H1 (cell line): ENCODE results near the gene MYRF. TPM values are rescaled to one million over a fixed set of nuclear protein-coding genes. Genes with fewer than 3 reads are reported as not detected.
A peak's percentile ranks its signal among the peaks of the same experiment; 100 is the strongest.

Experiments
- CTCF ChIA-PET: fragments of 300-600 bp; sonication (Branson Sonifier 250); formaldehyde crosslinking; loops from one replicate; lab custom pipeline; 2021; ENCODE audit not compliant: partially characterized antibody; lab: Charles Lee
- POLR2A ChIA-PET: fragments of 300-600 bp; sonication (Branson Sonifier 250); formaldehyde crosslinking; loops from one replicate; lab custom pipeline; 2021; ENCODE audit warnings: inconsistent platforms; ENCODE audit not compliant: partially characterized antibody; lab: Charles Lee
- DNase-seq, 2 experiments: peaks; one replicate each; pipeline versions ENCODE4 v3.0.0 to v3.0.0-alpha.2; 2010 to 2022; ENCODE audit warnings: low spot score in 2 of 2, low read depth in 1 of 2, mixed read lengths in 1 of 2
- FAIRE-seq: peaks from 2 replicates; lab custom pipeline; 2011; peaks lifted over from hg19 to GRCh38; lab: Jason Lieb, UNC
- H2AFZ ChIP-seq: 2 replicates; pipeline ENCODE4 v1.8.1; 2012; ENCODE audit warnings: low read length, inconsistent platforms
- H2AK5ac ChIP-seq: 2 replicates; pipeline ENCODE4 v1.6.1; 2013; ENCODE audit warnings: low read depth, low read length
- H2BK120ac ChIP-seq: replicated peaks from 2 replicates; pipeline ENCODE3; 2013; ENCODE audit warnings: low read depth, low read length, inconsistent platforms
- H2BK12ac ChIP-seq: 2 replicates; pipeline ENCODE4 v1.6.1; 2013; ENCODE audit warnings: low read depth, low read length
- H2BK15ac ChIP-seq: 2 replicates; pipeline ENCODE4 v1.6.1; 2013; ENCODE audit warnings: low read length
- H2BK20ac ChIP-seq: 2 replicates; pipeline ENCODE4 v1.6.1; 2013; ENCODE audit warnings: low read length
- H2BK5ac ChIP-seq: 2 replicates; pipeline ENCODE4 v1.6.1; 2013; ENCODE audit warnings: low read depth, low read length
- H3K14ac ChIP-seq: 2 replicates; pipeline ENCODE4 v1.6.1; 2013; ENCODE audit warnings: inconsistent platforms; ENCODE audit not compliant: insufficient read length
- H3K18ac ChIP-seq: 2 replicates; pipeline ENCODE4 v1.6.1; 2013; ENCODE audit warnings: low read length; ENCODE audit errors: extremely low read depth
- H3K23ac ChIP-seq: 2 replicates; pipeline ENCODE4 v1.6.1; 2013; ENCODE audit warnings: inconsistent platforms; ENCODE audit not compliant: insufficient read length
- H3K23me2 ChIP-seq: 2 replicates; pipeline ENCODE4 v1.6.1; 2013; ENCODE audit warnings: low read depth, low read length
- H3K27ac ChIP-seq: 2 replicates; pipeline ENCODE4 v1.6.1; 2011; ENCODE audit warnings: low read depth, low read length, inconsistent platforms
- H3K27me3 ChIP-seq, 4 experiments: replicated peaks in 1 of 4; 1 replicate in 1 of 4; 2 replicates in 3 of 4; pipeline versions ENCODE4 v1.6.1 to v1.8.1; 2011 to 2013; ENCODE audit warnings: low read length in 3 of 4, mild to moderate bottlenecking in 3 of 4, inconsistent platforms in 2 of 4, mixed read lengths in 2 of 4, moderate library complexity in 1 of 4; ENCODE audit not compliant: control insufficient read depth in 3 of 4, insufficient read depth in 3 of 4; ENCODE audit errors: extremely low read depth in 1 of 4
- H3K36me3 ChIP-seq, 4 experiments: 2 replicates each; pipeline versions ENCODE4 v1.6.1 to v1.8.1; 2011 to 2013; ENCODE audit warnings: mild to moderate bottlenecking in 4 of 4, low read length in 3 of 4, moderate library complexity in 2 of 4, control low read depth in 1 of 4, inconsistent platforms in 1 of 4; ENCODE audit not compliant: insufficient read depth in 4 of 4, control insufficient read depth in 2 of 4
- H3K4ac ChIP-seq: replicated peaks from 2 replicates; pipeline ENCODE3; 2013; ENCODE audit warnings: low read length, low read depth, mixed read lengths, inconsistent platforms; ENCODE audit not compliant: insufficient read length
- H3K4me1 ChIP-seq, 4 experiments: replicated peaks in 1 of 4; 1 replicate in 1 of 4; 2 replicates in 3 of 4; pipeline versions ENCODE4 v1.6.1 to v1.8.1; 2011 to 2013; ENCODE audit warnings: low read length in 3 of 4, inconsistent platforms in 2 of 4, mixed read lengths in 1 of 4; ENCODE audit not compliant: insufficient read depth in 4 of 4, control insufficient read depth in 3 of 4
- H3K4me2 ChIP-seq, 2 experiments: 2 replicates each; pipeline versions ENCODE4 v1.6.1 to v1.8.1; 2011 to 2013; ENCODE audit warnings: low read depth in 2 of 2, low read length in 2 of 2, control low read depth in 1 of 2, inconsistent platforms in 1 of 2, mild to moderate bottlenecking in 1 of 2; ENCODE audit not compliant: insufficient read depth in 1 of 2
- H3K4me3 ChIP-seq, 4 experiments: fragments of 200-600, 300-600 bp in 1 of 4; sonication (generic), shearing (Covaris generic), sonication (Bioruptor Twin) in 1 of 4; 2 replicates each; pipeline versions ENCODE4 v1.5.1 to v1.8.1; 2011 to 2016; ENCODE audit warnings: low read length in 4 of 4, low read depth in 3 of 4, control low read depth in 2 of 4, inconsistent platforms in 2 of 4, mild to moderate bottlenecking in 2 of 4, mixed read lengths in 1 of 4, moderate library complexity in 1 of 4; ENCODE audit not compliant: insufficient read depth in 2 of 4; ENCODE audit errors: extremely low read depth in 1 of 4
- H3K56ac ChIP-seq: replicated peaks from 2 replicates; pipeline ENCODE3; 2013; ENCODE audit warnings: low read depth, mild to moderate bottlenecking, mixed read lengths, low read length, inconsistent platforms; ENCODE audit not compliant: insufficient read length
- H3K79me1 ChIP-seq: 2 replicates; pipeline ENCODE4 v1.6.1; 2013; ENCODE audit warnings: low read depth, low read length, control low read depth
- H3K79me2 ChIP-seq, 2 experiments: 2 replicates each; pipeline versions ENCODE4 v1.6.1 to v1.8.1; 2012 to 2013; ENCODE audit warnings: low read length in 2 of 2, mild to moderate bottlenecking in 2 of 2, inconsistent platforms in 1 of 2; ENCODE audit not compliant: insufficient read depth in 2 of 2, control insufficient read depth in 1 of 2
- H3K9ac ChIP-seq, 4 experiments: replicated peaks in 1 of 4; 1 replicate in 1 of 4; 2 replicates in 3 of 4; pipeline versions ENCODE4 v1.6.1 to v1.8.1; 2011 to 2013; ENCODE audit warnings: low read depth in 3 of 4, low read length in 3 of 4, control low read depth in 2 of 4, mild to moderate bottlenecking in 2 of 4, moderate library complexity in 2 of 4, inconsistent platforms in 1 of 4; ENCODE audit errors: extremely low read depth in 1 of 4
- H3K9me3 ChIP-seq, 2 experiments: 2 replicates each; pipeline versions ENCODE4 v1.6.1 to v1.8.1; 2012 to 2013; ENCODE audit warnings: mild to moderate bottlenecking in 2 of 2, moderate library complexity in 2 of 2, control low read depth in 1 of 2, inconsistent platforms in 1 of 2, low read depth in 1 of 2, low read length in 1 of 2, mixed read lengths in 1 of 2; ENCODE audit not compliant: insufficient read depth in 2 of 2
- H4K20me1 ChIP-seq, 2 experiments: replicated peaks in 1 of 2; 2 replicates each; pipeline versions ENCODE3 to v1.8.1; 2011 to 2013; ENCODE audit warnings: inconsistent platforms in 2 of 2, low read length in 2 of 2, mild to moderate bottlenecking in 1 of 2; ENCODE audit not compliant: insufficient read depth in 2 of 2, control insufficient read depth in 1 of 2
- H4K5ac ChIP-seq: 2 replicates; pipeline ENCODE4 v1.6.1; 2013; ENCODE audit warnings: low read length, low read depth, mixed read lengths, inconsistent platforms; ENCODE audit not compliant: insufficient read length
- H4K8ac ChIP-seq: 2 replicates; pipeline ENCODE4 v1.8.0; 2013; ENCODE audit warnings: mild to moderate bottlenecking, moderate library complexity, low read length, inconsistent platforms; ENCODE audit not compliant: insufficient read depth; ENCODE audit errors: extremely low read depth
- H4K91ac ChIP-seq: replicated peaks from 2 replicates; pipeline ENCODE3; 2013; ENCODE audit warnings: low read length, mixed read lengths, inconsistent platforms; ENCODE audit not compliant: insufficient read length
- ASH2L ChIP-seq: fragments of 200-600, 300-600 bp; sonication (generic); IDR thresholded peaks from one replicate; pipeline ENCODE4 v1.7.1; 2017; ENCODE audit warnings: low read length
- TBP ChIP-seq: IDR thresholded peaks from 2 replicates; pipeline ENCODE4 v1.6.1; 2011; ENCODE audit warnings: low read depth, low read length, improper control_type of control experiment
- WGBS, 2 experiments: shearing (Covaris generic) in 1 of 2; methylation state at CpG; one replicate each; pipeline versions ENCODE4 v1.1.6 to v1.1.7; 2013 to 2015; ENCODE audit warnings: low lambda C conversion rate in 2 of 2, mixed read lengths in 2 of 2, inconsistent platforms in 1 of 2, low coverage in 1 of 2, missing lambda C conversion rate in 1 of 2; ENCODE audit not compliant: insufficient replicate concordance in 2 of 2, insufficient coverage in 1 of 2, insufficient read length in 1 of 2; ENCODE audit errors: extremely low coverage in 1 of 2, missing lambda C conversion rate in 1 of 2; 5-methylcytosine and 5-hydroxymethylcytosine counted together
- polyA plus RNA-seq, 7 experiments: library from polyadenylated mRNA; depleted of rRNA in 3 of 7; stranded (reverse) in 5 of 7; unstranded in 2 of 7; fragments of >200 nt in 5 of 7; fragments of 200-250 nt in 2 of 7; gene quantifications; 1 replicate in 5 of 7; 2 replicates in 1 of 7; 4 replicates in 1 of 7; pipeline versions ENCODE4 v1.2.1 to v1.2.3, GENCODE V29; 2011 to 2013; ENCODE audit warnings: missing spikeins in 2 of 7, mixed read lengths in 2 of 7
- total RNA-seq: library from RNA; stranded (reverse); fragmentation: NEBNext Ultra II Directional; extraction: Animal tissue kit (Norgen Biotek cat#: 25700); gene quantifications from 2 replicates; pipeline ENCODE4 v1.2.1, GENCODE V29; 2021

The MYRF gene
- total and polyA plus RNA-seq, 2 of the 8 experiments (the other 6 are each of a cell fraction or from before 2014, with no cell fraction given) = 6.0 to 6.1 TPM

DNA sequence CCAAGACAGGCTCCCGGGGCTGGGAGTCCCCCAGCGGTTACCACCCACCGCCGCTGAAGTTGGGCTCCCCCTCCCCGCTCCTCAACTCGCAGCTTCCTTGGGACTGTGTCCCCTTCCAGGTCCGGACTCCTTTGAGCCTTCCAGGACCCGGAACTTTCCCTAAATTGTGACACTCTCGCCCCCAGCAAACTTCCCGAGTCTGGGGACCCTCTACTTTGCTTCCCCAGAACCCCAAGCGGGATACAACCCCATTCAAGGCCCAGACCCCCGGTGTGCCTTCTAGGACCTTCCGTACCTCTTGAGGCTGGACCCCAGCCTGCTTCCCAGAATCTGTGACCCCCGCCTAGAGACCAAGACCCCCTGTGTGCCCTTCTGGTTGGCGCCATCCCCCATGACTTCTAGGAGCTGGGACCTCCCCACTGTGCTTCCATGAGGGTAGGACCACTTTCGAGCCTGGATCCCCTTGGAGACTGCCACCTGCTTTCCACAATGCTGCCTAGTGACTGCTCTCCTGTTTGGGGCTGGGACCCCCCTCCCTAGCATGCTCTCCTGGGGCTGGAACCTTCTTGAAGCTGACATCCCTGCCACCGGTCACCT lies 587 bp downstream of the MYRF start:
- H2AK5ac ChIP-seq = no peak overlapping the region; the same call in 1 of the 2 replicates
- CTCF ChIA-PET = interaction anchor here (0.7 to 6.0 kb wide), 11 partner anchors 9 to 210 kb away, joined by 3 to 48 read pairs (median 7); partner anchors contain the start of genes FEN1 and TMEM258
- peak overlapping the region; percentile 69 for H4K8ac ChIP-seq
- H3K9ac ChIP-seq = peak overlapping the region in 1 of 4 experiments; percentile 46; a peak in 1 of 7 replicates
- TF ChIP-seq TBP = no peak
- peak; percentile 45 for TF ChIP-seq ASH2L
- TF ChIP-seq, all 59 proteins: peak for 1
- POLR2A ChIA-PET = interaction anchor here (0.8 to 2.0 kb wide), 6 partner anchors 11 to 54 kb away, joined by 3 to 10 read pairs (median 6); partner anchors contain the start of genes FEN1 and TMEM258
- Histone ChIP-seq H3K4me1 (peaks cover 6 to 26% (median 21%) of the 10 kb centered on the region in 4 experiments), H3K79me1 (no peaks in the 10 kb centered on the region), H3K27ac (no peak overlapping the region), H3K4ac (peak overlapping the region; percentile 44), H3K79me2 (no peaks in the 10 kb centered on the region), H2BK20ac (0 out of 2 replicates have a peak overlapping the region, but pooled peaks have one; percentile 34), H2BK12ac (peak overlapping the region; percentile 27; the same call in 1 of the 2 replicates), H2BK5ac (no peak overlapping the region), H4K91ac (peak overlapping the region; percentile 35), H2BK15ac (peak overlapping the region; percentile 53; the same call in 1 of the 2 replicates), H3K56ac (no peak overlapping the region), H3K4me2 (peak overlapping the region; percentile 63 to 77), H2BK120ac (no peak overlapping the region), H3K14ac (no peak overlapping the region), H3K36me3 (no peaks in the 10 kb centered on the region), H4K20me1 (peaks cover 0 to 1% of the 10 kb centered on the region in 2 experiments), H3K27me3 (peaks cover 4 to 21% (median 16%) of the 10 kb centered on the region in 4 experiments), H3K23me2 (no peaks in the 10 kb centered on the region; the same call in 1 of the 2 replicates), H3K23ac (no peak overlapping the region), H4K5ac (no peak overlapping the region), H3K18ac (peak overlapping the region; percentile 1; the same call in 1 of the 2 replicates), H3K9me3 (no peaks in the 10 kb centered on the region), H3K4me3 (peak overlapping the region; percentile 39 to 77 (median 56)), H2AFZ (no peak overlapping the region; the same call in 1 of the 2 replicates)
- no peak for DNase-seq
- WGBS, 2 experiments = 37% methylated on average over 17 of the region's 17 CpGs; no CpG with 5 or more reads in 1 of the 2 experiments
- FAIRE-seq = no peak
